GM12891 (cell line): ENCODE measurements around the gene RBL2.

Source experiments
- POLR2A ChIP-seq: IDR thresholded peaks from 2 replicates; pipeline ENCODE4 v1.6.1; 2011; ENCODE audit warnings: low read depth, low read length, control low read depth
- POLR2AphosphoS5 ChIP-seq: IDR thresholded peaks from 2 replicates; pipeline ENCODE4 v1.6.1; 2011; ENCODE audit warnings: low read depth, low read length, control low read depth
- POU2F2 ChIP-seq: IDR thresholded peaks from 2 replicates; pipeline ENCODE4 v1.6.1; 2011; ENCODE audit warnings: low read depth, mild to moderate bottlenecking, control low read depth, low read length, moderate library complexity
- SPI1 ChIP-seq: IDR thresholded peaks from 2 replicates; pipeline ENCODE4 v1.6.1; 2011; ENCODE audit warnings: low read depth, low read length, control low read depth
- TAF1 ChIP-seq: IDR thresholded peaks from 2 replicates; pipeline ENCODE4 v1.6.1; 2011; ENCODE audit warnings: low read depth, low read length, control low read depth

DNA sequence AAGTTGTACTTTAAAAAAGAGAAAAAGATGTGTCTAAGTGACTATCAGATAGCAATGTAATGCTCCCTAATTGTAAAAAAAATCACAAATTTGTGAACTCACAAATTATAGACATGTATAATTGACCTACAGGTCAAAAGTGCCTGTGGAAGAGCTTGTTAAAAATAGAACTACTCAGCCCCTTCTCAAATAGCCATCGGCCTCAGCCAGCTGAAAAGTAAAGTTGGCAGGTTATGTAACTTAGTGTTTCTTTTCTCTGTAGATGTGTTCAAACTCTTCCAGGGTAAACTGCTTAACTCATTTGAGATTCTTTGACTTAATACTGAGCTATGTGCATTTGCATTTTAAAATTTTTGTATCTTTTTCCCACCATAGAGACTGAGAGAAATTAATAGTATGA is 55.5 kb downstream of the RBL2 start:
- TF ChIP-seq POLR2A (no peak), POLR2AphosphoS5 (no peak), POU2F2 (no peak), SPI1 (no peak), TAF1 (no peak)
